A549 (cell line): ENCODE results near the gene NCAM2. TPM values are rescaled to one million over a fixed set of nuclear protein-coding genes. Genes with fewer than 3 reads are reported as not detected.

ENCODE experiments used
- ATAC-seq, 2 experiments: fragments of 200-7000 bp in 1 of 2; fragments of >200 bp in 1 of 2; cut with Nextera tagmentation in 1 of 2; cut with Tn5 transposase in 1 of 2; 3 replicates each; pipeline versions ENCODE4 v1.8.0 to v1.9.1; 2018 to 2020; ENCODE audit warnings: mild to moderate bottlenecking in 1 of 2, moderate library complexity in 1 of 2
- CTCF ChIA-PET: fragments of 300-600 bp; sonication (Branson Sonifier 250); formaldehyde crosslinking; extraction: SDS; loops from one replicate; lab custom pipeline; 2021; ENCODE audit warnings: antibody characterized with exemption, inconsistent platforms; lab: Yijun Ruan, JAX
- POLR2A ChIA-PET: fragments of 350-600 bp; formaldehyde crosslinking; extraction: SDS; loops from one replicate; lab custom pipeline; 2021; ENCODE audit warnings: antibody characterized with exemption, inconsistent platforms; lab: Yijun Ruan, JAX
- DNase-seq, 2 experiments: peaks; one replicate each; pipeline versions ENCODE4 v3.0.0 to v3.0.0-alpha.2; 2011 to 2016; ENCODE audit warnings: low read depth in 1 of 2, low spot score in 1 of 2
- FAIRE-seq: peaks from 2 replicates; lab custom pipeline; 2011; peaks lifted over from hg19 to GRCh38; lab: Jason Lieb, UNC
- H3K27ac ChIP-seq, 2 experiments: fragments of >200 bp; sonication (Bioruptor Twin); formaldehyde crosslinking; 3 replicates each; pipeline ENCODE4 v1.5.1; 2016 to 2017
- H3K4me1 ChIP-seq: fragments of >200 bp; sonication (Bioruptor Twin); formaldehyde crosslinking; 3 replicates; pipeline ENCODE4 v1.6.1; 2016
- H3K4me2 ChIP-seq: fragments of >200 bp; sonication (Bioruptor Twin); formaldehyde crosslinking; 3 replicates; pipeline ENCODE4 v1.6.1; 2016
- H3K4me3 ChIP-seq: fragments of >200 bp; sonication (Bioruptor Twin); formaldehyde crosslinking; 3 replicates; pipeline ENCODE4 v1.5.1; 2016
- H3K9me3 ChIP-seq: fragments of >200 bp; sonication (Bioruptor Twin); formaldehyde crosslinking; 3 replicates; pipeline ENCODE4 v1.6.1; 2016
- ATOH8 ChIP-seq: fragments of 250-450 bp; sonication (Bioruptor Pico); IDR thresholded peaks from 2 replicates; pipeline ENCODE4 v1.5.0; 2020; ENCODE audit warnings: low read depth, mild to moderate bottlenecking, moderate library complexity
- CBX2 ChIP-seq: fragments of 200-600 bp; sonication (generic); IDR thresholded peaks from 2 replicates; pipeline ENCODE4 v1.6.1; 2016; ENCODE audit warnings: low read depth, mild to moderate bottlenecking, borderline replicate concordance
- CHD4 ChIP-seq: fragments of 200-600 bp; sonication (generic); IDR thresholded peaks from 2 replicates; pipeline ENCODE4 v1.6.1; 2016; ENCODE audit warnings: antibody characterized with exemption, mild to moderate bottlenecking, borderline replicate concordance
- EHF ChIP-seq: fragments of 250-450 bp; sonication (Bioruptor Pico); IDR thresholded peaks from 2 replicates; pipeline ENCODE4 v1.5.0; 2020; ENCODE audit warnings: mild to moderate bottlenecking
- FOSB ChIP-seq: fragments of 250-450 bp; sonication (Bioruptor Pico); IDR thresholded peaks from 2 replicates; pipeline ENCODE4 v1.5.0; 2020; ENCODE audit warnings: mild to moderate bottlenecking, moderate library complexity
- FOSL2 ChIP-seq, 2 experiments: fragments of 450-650 bp in 1 of 2; fragments of >200 bp in 1 of 2; sonication (Bioruptor Twin) in 1 of 2; formaldehyde crosslinking; IDR thresholded peaks; 2 replicates each; pipeline versions ENCODE4 v1.5.0 to v1.6.1; 2016 to 2020; ENCODE audit warnings: mild to moderate bottlenecking in 1 of 2, moderate library complexity in 1 of 2
- FOXS1 ChIP-seq: fragments of 250-450 bp; sonication (Bioruptor Pico); IDR thresholded peaks from 2 replicates; pipeline ENCODE4 v1.5.0; 2020; ENCODE audit warnings: mild to moderate bottlenecking, moderate library complexity
- HDAC2 ChIP-seq: fragments of 200-600 bp; sonication (generic); IDR thresholded peaks from 2 replicates; pipeline ENCODE4 v1.6.1; 2016
- HEYL ChIP-seq: fragments of 250-450 bp; sonication (Bioruptor Pico); IDR thresholded peaks from 2 replicates; pipeline ENCODE4 v1.8.0; 2021; ENCODE audit warnings: mild to moderate bottlenecking, moderate library complexity
- HMGXB4 ChIP-seq: fragments of 250-450 bp; sonication (Bioruptor Pico); IDR thresholded peaks from 2 replicates; pipeline ENCODE4 v1.5.0; 2021; ENCODE audit warnings: mild to moderate bottlenecking, moderate library complexity, borderline replicate concordance
- HOXB5 ChIP-seq: fragments of 250-450 bp; sonication (Bioruptor Pico); IDR thresholded peaks from 2 replicates; pipeline ENCODE4 v1.5.0; 2020; ENCODE audit warnings: mild to moderate bottlenecking, moderate library complexity
- JUNB ChIP-seq: fragments of >200 bp; sonication (Bioruptor Twin); formaldehyde crosslinking; IDR thresholded peaks from 2 replicates; pipeline ENCODE4 v1.6.1; 2016
- KDM5A ChIP-seq: fragments of 200-600 bp; sonication (generic); IDR thresholded peaks from 2 replicates; pipeline ENCODE4 v1.6.1; 2016; ENCODE audit warnings: antibody characterized with exemption, mild to moderate bottlenecking
- MAFK ChIP-seq: fragments of 450-650 bp; IDR thresholded peaks from 2 replicates; pipeline ENCODE4 v1.6.1; 2014; ENCODE audit not compliant: partially characterized antibody
- MYC ChIP-seq: IDR thresholded peaks from 2 replicates; pipeline ENCODE4 v1.6.1; 2012; ENCODE audit warnings: mild to moderate bottlenecking, inconsistent platforms, low read length, improper control_type of control experiment, borderline replicate concordance
- PHF8 ChIP-seq: fragments of 200-600 bp; sonication (generic); IDR thresholded peaks from 2 replicates; pipeline ENCODE4 v1.6.1; 2016; ENCODE audit warnings: low read depth, mild to moderate bottlenecking, antibody characterized with exemption, moderate library complexity, borderline replicate concordance
- RARB ChIP-seq: fragments of 250-450 bp; sonication (Bioruptor Pico); IDR thresholded peaks from 2 replicates; pipeline ENCODE4 v1.8.0; 2021; ENCODE audit warnings: mild to moderate bottlenecking, moderate library complexity
- RCOR1 ChIP-seq: fragments of 150-350 bp; IDR thresholded peaks from 2 replicates; pipeline ENCODE4 v1.6.1; 2014; ENCODE audit warnings: antibody characterized with exemption, low read length, low read depth
- RFX5 ChIP-seq: fragments of 450-650 bp; IDR thresholded peaks from 2 replicates; pipeline ENCODE4 v1.7.1; 2014; ENCODE audit warnings: antibody characterized with exemption, mild to moderate bottlenecking, moderate library complexity
- SMC3 ChIP-seq: fragments of >200 bp; sonication (Bioruptor Twin); formaldehyde crosslinking; IDR thresholded peaks from 3 replicates; pipeline ENCODE4 v1.6.1; 2018; ENCODE audit warnings: inconsistent platforms
- TP53 ChIP-seq: fragments of 250-450 bp; sonication (Bioruptor Pico); IDR thresholded peaks from 2 replicates; pipeline ENCODE4 v1.5.0; 2021; ENCODE audit warnings: mild to moderate bottlenecking, moderate library complexity
- ZNF302 ChIP-seq: fragments of 250-450 bp; sonication (Bioruptor Pico); IDR thresholded peaks from 2 replicates; pipeline ENCODE4 v1.9.0; 2021; ENCODE audit warnings: inconsistent platforms, mild to moderate bottlenecking, moderate library complexity
- ZSCAN20 ChIP-seq: fragments of 250-450 bp; sonication (Bioruptor Pico); IDR thresholded peaks from 2 replicates; pipeline ENCODE4 v1.8.0; 2022; ENCODE audit warnings: mild to moderate bottlenecking, moderate library complexity
- polyA plus RNA-seq, 4 experiments: library from polyadenylated mRNA; depleted of rRNA in 3 of 4; stranded (reverse); fragments of >200 nt; fragmentation: RNase III in 1 of 4; extraction: RNeasy Plus Mini Kit Qiagen cat#74134 plus additional on column Dnase treatment in 1 of 4; gene quantifications; 2 replicates in 3 of 4; 3 replicates in 1 of 4; pipeline ENCODE4 v1.2.3, GENCODE V29; 2011 to 2017
- TF ChIP-seq, protein P1 (sequence below): IDR thresholded peaks from 2 replicates; pipeline ENCODE4 v1.6.1; 2012; ENCODE audit warnings: low read depth, borderline replicate concordance
- TF ChIP-seq, protein P2 (sequence below): fragments of >200 bp; sonication (Bioruptor Twin); formaldehyde crosslinking; IDR thresholded peaks from 3 replicates; pipeline ENCODE4 v1.5.1; 2016
- TF ChIP-seq, protein P3 (sequence below): fragments of 150-350 bp; IDR thresholded peaks from 2 replicates; pipeline ENCODE4 v1.6.1; 2014; ENCODE audit warnings: low read depth, mild to moderate bottlenecking, low read length

The NCAM2 gene
- polyA plus RNA-seq, 2 of the 4 experiments (the other 2 are of a cell fraction), result not detected

DNA sequence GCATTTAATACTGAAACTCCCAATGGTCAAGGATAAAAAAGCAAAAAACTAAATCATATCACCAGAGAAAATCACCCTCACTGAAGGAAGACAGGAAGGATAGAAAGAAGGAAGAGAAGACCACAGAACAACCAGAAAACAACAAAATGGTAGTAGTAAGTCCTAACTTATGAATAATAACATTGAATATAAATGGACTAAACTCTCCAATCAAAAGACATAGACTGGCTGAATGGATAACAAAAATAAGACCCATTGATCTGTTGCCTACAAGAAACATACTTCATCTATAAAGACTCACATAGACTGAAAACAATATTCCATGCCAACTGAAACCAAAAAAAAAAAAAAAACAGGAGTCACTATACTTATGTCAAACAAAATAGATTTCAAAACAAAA, 347.7 kb downstream of the NCAM2 start:
- H3K27ac ChIP-seq, result no peak overlapping the region
- ChIA-PET POLR2A (no interaction called here), CTCF (no interaction called here)
- H3K4me2 ChIP-seq, result no peak overlapping the region
- TF ChIP-seq MAFK (no peak), EHF (CRISPR knock-in tag) (no peak), RCOR1 (no peak), HMGXB4 (CRISPR knock-in tag) (no peak), HEYL (CRISPR knock-in tag) (no peak), ZSCAN20 (CRISPR knock-in tag) (no peak), ZNF302 (CRISPR knock-in tag) (no peak), MYC (no peak)
- TF ChIP-seq, protein P1, sequence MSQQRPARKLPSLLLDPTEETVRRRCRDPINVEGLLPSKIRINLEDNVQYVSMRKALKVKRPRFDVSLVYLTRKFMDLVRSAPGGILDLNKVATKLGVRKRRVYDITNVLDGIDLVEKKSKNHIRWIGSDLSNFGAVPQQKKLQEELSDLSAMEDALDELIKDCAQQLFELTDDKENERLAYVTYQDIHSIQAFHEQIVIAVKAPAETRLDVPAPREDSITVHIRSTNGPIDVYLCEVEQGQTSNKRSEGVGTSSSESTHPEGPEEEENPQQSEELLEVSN, result no peak
- H3K4me1 ChIP-seq, result no peaks in the 10 kb centered on the region
- no peaks in the 10 kb centered on the region for H3K9me3 ChIP-seq
- H3K4me3 ChIP-seq, result no peak overlapping the region
- no peak for FAIRE-seq
- no peak for DNase-seq
- ATAC-seq, result no peak

GRCh38 chr21:21366277-21366676, 368.1 kb downstream of the NCAM2 start:
- TF ChIP-seq FOXS1 (CRISPR knock-in tag) (no peak), MYC (no peak), RFX5 (no peak), RARB (CRISPR knock-in tag) (no peak), SMC3 (no peak), MAFK (no peak), HOXB5 (CRISPR knock-in tag) (no peak), FOSL2 (IDR thresholded peaks at IDR 0.05) (no peak), FOSL2 (CRISPR knock-in tag; IDR thresholded peaks at IDR 0.05) (no peak), CHD4 (no peak), FOSB (CRISPR knock-in tag) (no peak), KDM5A (no peak), HEYL (CRISPR knock-in tag) (no peak), CBX2 (no peak), HDAC2 (no peak), TP53 (no peak), JUNB (no peak), ATOH8 (CRISPR knock-in tag) (no peak), PHF8 (no peak)
- TF ChIP-seq, protein P2, sequence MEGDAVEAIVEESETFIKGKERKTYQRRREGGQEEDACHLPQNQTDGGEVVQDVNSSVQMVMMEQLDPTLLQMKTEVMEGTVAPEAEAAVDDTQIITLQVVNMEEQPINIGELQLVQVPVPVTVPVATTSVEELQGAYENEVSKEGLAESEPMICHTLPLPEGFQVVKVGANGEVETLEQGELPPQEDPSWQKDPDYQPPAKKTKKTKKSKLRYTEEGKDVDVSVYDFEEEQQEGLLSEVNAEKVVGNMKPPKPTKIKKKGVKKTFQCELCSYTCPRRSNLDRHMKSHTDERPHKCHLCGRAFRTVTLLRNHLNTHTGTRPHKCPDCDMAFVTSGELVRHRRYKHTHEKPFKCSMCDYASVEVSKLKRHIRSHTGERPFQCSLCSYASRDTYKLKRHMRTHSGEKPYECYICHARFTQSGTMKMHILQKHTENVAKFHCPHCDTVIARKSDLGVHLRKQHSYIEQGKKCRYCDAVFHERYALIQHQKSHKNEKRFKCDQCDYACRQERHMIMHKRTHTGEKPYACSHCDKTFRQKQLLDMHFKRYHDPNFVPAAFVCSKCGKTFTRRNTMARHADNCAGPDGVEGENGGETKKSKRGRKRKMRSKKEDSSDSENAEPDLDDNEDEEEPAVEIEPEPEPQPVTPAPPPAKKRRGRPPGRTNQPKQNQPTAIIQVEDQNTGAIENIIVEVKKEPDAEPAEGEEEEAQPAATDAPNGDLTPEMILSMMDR, result no peak
- TF ChIP-seq, protein P3, sequence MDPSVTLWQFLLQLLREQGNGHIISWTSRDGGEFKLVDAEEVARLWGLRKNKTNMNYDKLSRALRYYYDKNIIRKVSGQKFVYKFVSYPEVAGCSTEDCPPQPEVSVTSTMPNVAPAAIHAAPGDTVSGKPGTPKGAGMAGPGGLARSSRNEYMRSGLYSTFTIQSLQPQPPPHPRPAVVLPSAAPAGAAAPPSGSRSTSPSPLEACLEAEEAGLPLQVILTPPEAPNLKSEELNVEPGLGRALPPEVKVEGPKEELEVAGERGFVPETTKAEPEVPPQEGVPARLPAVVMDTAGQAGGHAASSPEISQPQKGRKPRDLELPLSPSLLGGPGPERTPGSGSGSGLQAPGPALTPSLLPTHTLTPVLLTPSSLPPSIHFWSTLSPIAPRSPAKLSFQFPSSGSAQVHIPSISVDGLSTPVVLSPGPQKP, result no peak
- FAIRE-seq (no peak), DNase-seq (no peak), ATAC-seq (no peak)
- ChIA-PET POLR2A (no interaction called here), CTCF (no interaction called here)
- Histone ChIP-seq H3K4me1 (no peaks in the 10 kb centered on the region), H3K4me3 (no peak overlapping the region), H3K27ac (no peak overlapping the region), H3K9me3 (no peaks in the 10 kb centered on the region; the same call in 2 of the 3 replicates), H3K4me2 (no peak overlapping the region)
